SK-N-SH (cell line): ENCODE measurements around the gene TRIM9. TPM values are rescaled to one million over a fixed set of nuclear protein-coding genes. Genes with fewer than 3 reads are reported as not detected.
A peak's percentile ranks its signal among the peaks of the same experiment; 100 is the strongest.
"Not testable (repeated sequence)": the region's sequence is repeated elsewhere in the genome, so short reads cannot be mapped to it uniquely, and the experiment has no call there.

Source experiments
- CTCF ChIA-PET: fragments of 300-600, 350-600 bp; formaldehyde crosslinking; extraction: SDS; loops from one replicate; lab custom pipeline; 2021; lab: Yijun Ruan, JAX
- POLR2A ChIA-PET: fragments of 350-600 bp; sonication (Branson Sonifier 250); formaldehyde crosslinking; extraction: SDS; loops from one replicate; lab custom pipeline; 2020; ENCODE audit warnings: antibody characterized with exemption, inconsistent platforms; lab: Yijun Ruan, JAX
- DNase-seq: peaks from one replicate; pipeline ENCODE4 v3.0.0; 2012
- H2AFZ ChIP-seq: fragments of 200-600 bp; sonication (generic); 2 replicates; pipeline ENCODE4 v1.8.1; 2016; ENCODE audit warnings: antibody characterized with exemption, mild to moderate bottlenecking, low read depth
- H3F3A ChIP-seq: fragments of 200-600 bp; sonication (generic); replicated peaks from 2 replicates; pipeline ENCODE3; 2016; ENCODE audit warnings: antibody characterized with exemption, mild to moderate bottlenecking; ENCODE audit not compliant: insufficient read depth
- H3K27ac ChIP-seq, 2 experiments: fragments of 200-500 bp in 1 of 2; fragments of 200-600 bp in 1 of 2; sonication (Bioruptor generic) in 1 of 2; sonication (generic), shearing (Covaris generic) in 1 of 2; 2 replicates each; pipeline versions ENCODE4 v1.5.1 to v1.6.1; 2014 to 2016; ENCODE audit warnings: low read depth in 2 of 2, inconsistent platforms in 1 of 2, low read length in 1 of 2, mild to moderate bottlenecking in 1 of 2, mixed read lengths in 1 of 2
- H3K27me3 ChIP-seq: fragments of 200-600 bp; sonication (generic), shearing (Covaris generic); 2 replicates; pipeline ENCODE4 v1.6.1; 2016; ENCODE audit warnings: mixed run types; ENCODE audit not compliant: insufficient read depth
- H3K36me3 ChIP-seq, 2 experiments: fragments of 200-500 bp in 1 of 2; fragments of 200-600 bp in 1 of 2; sonication (Bioruptor generic) in 1 of 2; sonication (generic) in 1 of 2; replicated peaks in 1 of 2; 2 replicates each; pipeline versions ENCODE3 to v1.5.1; 2014 to 2016; ENCODE audit warnings: low read length in 1 of 2, mild to moderate bottlenecking in 1 of 2; ENCODE audit not compliant: insufficient read depth in 2 of 2, control insufficient read depth in 1 of 2
- H3K4me1 ChIP-seq, 2 experiments: fragments of 200-500 bp in 1 of 2; fragments of 200-600 bp in 1 of 2; sonication (Bioruptor generic) in 1 of 2; sonication (generic), shearing (Covaris generic) in 1 of 2; 2 replicates each; pipeline versions ENCODE4 v1.5.1 to v1.6.1; 2014 to 2016; ENCODE audit warnings: low read depth in 1 of 2, low read length in 1 of 2, mixed run types in 1 of 2; ENCODE audit not compliant: insufficient read depth in 2 of 2, control insufficient read depth in 1 of 2
- H3K4me2 ChIP-seq: fragments of 200-600 bp; sonication (generic), shearing (Covaris generic); 2 replicates; pipeline ENCODE4 v1.6.1; 2017; ENCODE audit warnings: mixed run types
- H3K4me3 ChIP-seq, 2 experiments: fragments of 200-500 bp in 1 of 2; fragments of 200-600 bp in 1 of 2; sonication (Bioruptor generic) in 1 of 2; sonication (generic), shearing (Covaris generic) in 1 of 2; 2 replicates each; pipeline versions ENCODE4 v1.5.1 to v1.8.1; 2014 to 2016; ENCODE audit warnings: low read depth in 2 of 2, inconsistent platforms in 1 of 2, low read length in 1 of 2, mild to moderate bottlenecking in 1 of 2, mixed read lengths in 1 of 2, moderate library complexity in 1 of 2
- H3K79me2 ChIP-seq: fragments of 200-600 bp; sonication (generic); 2 replicates; pipeline ENCODE4 v1.8.1; 2017; ENCODE audit warnings: mild to moderate bottlenecking; ENCODE audit not compliant: insufficient read depth
- H3K9ac ChIP-seq: fragments of 200-600 bp; sonication (generic); 2 replicates; pipeline ENCODE4 v1.6.1; 2017; ENCODE audit warnings: mixed run types
- H3K9me2 ChIP-seq: fragments of 200-600 bp; sonication (generic); 2 replicates; pipeline ENCODE4 v1.6.1; 2017; ENCODE audit warnings: mixed run types
- H3K9me3 ChIP-seq: fragments of 200-600 bp; sonication (generic); 2 replicates; pipeline ENCODE4 v1.6.1; 2017; ENCODE audit warnings: mixed run types, mild to moderate bottlenecking, moderate library complexity
- H4K20me1 ChIP-seq: fragments of 200-600 bp; sonication (generic); 2 replicates; pipeline ENCODE4 v1.6.1; 2017; ENCODE audit warnings: mild to moderate bottlenecking, mixed run types; ENCODE audit not compliant: insufficient read depth
- CTCF ChIP-seq: fragments of 200-600 bp; sonication (generic); IDR thresholded peaks from 2 replicates; pipeline ENCODE4 v1.6.1; 2017; ENCODE audit warnings: antibody characterized with exemption, mild to moderate bottlenecking, moderate library complexity
- EP300 ChIP-seq, 2 experiments: IDR thresholded peaks; 2 replicates each; pipeline versions ENCODE4 v1.4.0 to v1.6.1; 2012; ENCODE audit warnings: borderline replicate concordance in 1 of 2, low read depth in 1 of 2, low read length in 1 of 2
- EZH2phosphoT487 ChIP-seq: fragments of 200-600 bp; sonication (generic); IDR thresholded peaks from 2 replicates; pipeline ENCODE4 v1.6.1; 2017; ENCODE audit warnings: low read depth, mixed run types, mild to moderate bottlenecking, antibody characterized with exemption, moderate library complexity, borderline replicate concordance
- FOSL2 ChIP-seq: IDR thresholded peaks from 2 replicates; pipeline ENCODE4 v1.4.0; 2012; ENCODE audit warnings: low read depth, mild to moderate bottlenecking, moderate library complexity, borderline replicate concordance
- FOXM1 ChIP-seq: IDR thresholded peaks from 2 replicates; pipeline ENCODE4 v1.4.0; 2012; ENCODE audit warnings: low read depth, mild to moderate bottlenecking
- JUND ChIP-seq: IDR thresholded peaks from 2 replicates; pipeline ENCODE4 v1.4.0; 2012
- MEF2A ChIP-seq: IDR thresholded peaks from 2 replicates; pipeline ENCODE4 v1.4.0; 2012; ENCODE audit warnings: low read depth, borderline replicate concordance
- MXI1 ChIP-seq: IDR thresholded peaks from 2 replicates; pipeline ENCODE4 v1.6.1; 2012; ENCODE audit warnings: mild to moderate bottlenecking, low read depth, low read length, improper control_type of control experiment
- NFIC ChIP-seq: IDR thresholded peaks from 2 replicates; pipeline ENCODE4 v1.4.0; 2012; ENCODE audit warnings: borderline replicate concordance
- RAD21 ChIP-seq: IDR thresholded peaks from 2 replicates; pipeline ENCODE4 v1.6.1; 2012; ENCODE audit warnings: mild to moderate bottlenecking, low read length
- RCOR1 ChIP-seq: fragments of 150-350 bp; IDR thresholded peaks from 2 replicates; pipeline ENCODE4 v1.6.1; 2017; ENCODE audit warnings: antibody characterized with exemption, low read length
- RXRA ChIP-seq: IDR thresholded peaks from 2 replicates; pipeline ENCODE4 v1.4.0; 2012; ENCODE audit warnings: low read depth, mild to moderate bottlenecking, borderline replicate concordance
- SMC3 ChIP-seq: IDR thresholded peaks from 2 replicates; pipeline ENCODE4 v1.6.1; 2012; ENCODE audit warnings: low read depth, low read length, improper control_type of control experiment
- TAF1 ChIP-seq: IDR thresholded peaks from 2 replicates; pipeline ENCODE4 v1.6.1; 2012; ENCODE audit warnings: low read depth, mild to moderate bottlenecking, low read length, moderate library complexity, borderline replicate concordance
- TCF12 ChIP-seq: IDR thresholded peaks from 2 replicates; pipeline ENCODE4 v1.4.0; 2012
- TEAD4 ChIP-seq: IDR thresholded peaks from 2 replicates; pipeline ENCODE4 v1.4.0; 2012; ENCODE audit warnings: mild to moderate bottlenecking, borderline replicate concordance; ENCODE audit not compliant: insufficient read depth
- USF1 ChIP-seq: IDR thresholded peaks from 2 replicates; pipeline ENCODE4 v1.4.0; 2012; ENCODE audit warnings: low read depth, borderline replicate concordance
- YY1 ChIP-seq: IDR thresholded peaks from 2 replicates; pipeline ENCODE4 v1.4.0; 2012; ENCODE audit warnings: low read depth, mild to moderate bottlenecking
- ZBTB33 ChIP-seq: IDR thresholded peaks from 2 replicates; pipeline ENCODE4 v1.4.0; 2012; ENCODE audit warnings: low read depth, borderline replicate concordance
- WGBS: methylation state at CpG from one replicate; pipeline ENCODE4 v1.1.6; 2017; ENCODE audit warnings: low lambda C conversion rate; 5-methylcytosine and 5-hydroxymethylcytosine counted together
- polyA plus RNA-seq, 3 experiments: library from polyadenylated mRNA; depleted of rRNA; stranded (reverse); fragments of >200 nt; gene quantifications; 2 replicates each; pipeline ENCODE4 v1.2.3, GENCODE V29; 2012
- TF ChIP-seq, protein P1 (sequence below): fragments of 150-350 bp; IDR thresholded peaks from 2 replicates; pipeline ENCODE4 v1.6.1; 2016; ENCODE audit warnings: mild to moderate bottlenecking, low read depth, low read length

TRIM9 gene
- polyA plus RNA-seq, 1 of the 3 experiments (the other 2 are of a cell fraction) = 3.9 TPM

GRCh38 chr14:50943261-50943942 lies 151.5 kb downstream of the TRIM9 start:
- WGBS = 72% methylated on average over 22 of the region's 26 CpGs
- Histone ChIP-seq H3K4me2 (peak overlapping the region; percentile 77), H3K4me3 (peak overlapping the region; percentile 74 to 79), H4K20me1 (no peaks in the 10 kb centered on the region), H3K4me1 (peaks cover 0 to 10% of the 10 kb centered on the region in 2 experiments; a peak in 1 of 4 replicates)
- no peak for TF ChIP-seq ZBTB33
- no peak for TF ChIP-seq SMC3
- TF ChIP-seq MEF2A = no peak
- no peak for TF ChIP-seq TEAD4
- no peak for TF ChIP-seq MXI1
- TF ChIP-seq USF1 = no peak
- TF ChIP-seq TAF1 = no peak
- TF ChIP-seq FOSL2 = no peak
- no peak for TF ChIP-seq YY1
- TF ChIP-seq JUND = no peak
- no peak for TF ChIP-seq EP300 (IDR thresholded peaks at IDR 0.05; ENCODE audit: borderline replicate concordance in 1 of 2, low read depth in 1 of 2, low read length in 1 of 2)
- TF ChIP-seq RAD21 = no peak
- no peak for TF ChIP-seq NFIC
- TF ChIP-seq TCF12 = no peak
- TF ChIP-seq RCOR1 = no peak
- TF ChIP-seq RXRA = no peak
- TF ChIP-seq CTCF = no peak
- TF ChIP-seq, protein P1, sequence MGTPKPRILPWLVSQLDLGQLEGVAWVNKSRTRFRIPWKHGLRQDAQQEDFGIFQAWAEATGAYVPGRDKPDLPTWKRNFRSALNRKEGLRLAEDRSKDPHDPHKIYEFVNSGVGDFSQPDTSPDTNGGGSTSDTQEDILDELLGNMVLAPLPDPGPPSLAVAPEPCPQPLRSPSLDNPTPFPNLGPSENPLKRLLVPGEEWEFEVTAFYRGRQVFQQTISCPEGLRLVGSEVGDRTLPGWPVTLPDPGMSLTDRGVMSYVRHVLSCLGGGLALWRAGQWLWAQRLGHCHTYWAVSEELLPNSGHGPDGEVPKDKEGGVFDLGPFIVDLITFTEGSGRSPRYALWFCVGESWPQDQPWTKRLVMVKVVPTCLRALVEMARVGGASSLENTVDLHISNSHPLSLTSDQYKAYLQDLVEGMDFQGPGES = no peak
- no peak for TF ChIP-seq EZH2phosphoT487
- TF ChIP-seq FOXM1 = no peak
- TF ChIP-seq, all 33 proteins: peak for 0
- Histone ChIP-seq H3K9me3 (no peaks in the 10 kb centered on the region), H3K27me3 (no peaks in the 10 kb centered on the region), H3K79me2 (no peaks in the 10 kb centered on the region), H3K9ac (peak overlapping the region; percentile 77), H3K36me3 (no peaks in the 10 kb centered on the region), H3K27ac (no peak overlapping the region), H3F3A (peaks cover 12% of the 10 kb centered on the region), H3K9me2 (no peaks in the 10 kb centered on the region), H2AFZ (peak overlapping the region; percentile 99; the same call in 1 of the 2 replicates)
- ChIA-PET POLR2A (no interaction called here), CTCF (interaction anchor here (1.1 to 1.8 kb wide), 3 partner anchors 10 to 276 kb away, joined by 4 to 6 read pairs (median 5); no protein-coding TSS in a partner anchor)
- DNase-seq = no peak

- H3F3A ChIP-seq = peaks cover 18% of the 10 kb centered on the region
- H2AFZ ChIP-seq, H3K27me3 ChIP-seq, POLR2A ChIA-PET, H3K79me2 ChIP-seq, DNase-seq, H3K27ac ChIP-seq, H3K9me2 ChIP-seq, H3K36me3 ChIP-seq, CTCF ChIA-PET, H3K4me2 ChIP-seq, H3K9me3 ChIP-seq, H3K9ac ChIP-seq, H4K20me1 ChIP-seq, H3K4me3 ChIP-seq: not testable (repeated sequence)
- WGBS = 93% methylated on average over 8 of the region's 8 CpGs
- peaks cover 0 to 10% of the 10 kb centered on the region in 2 experiments; a peak in 1 of 4 replicates for H3K4me1 ChIP-seq
These were observed 153.3 kb downstream of the TRIM9 start for GRCh38 chr14:50941638-50942037.
